ENCODE results near the gene HTT.
"Not testable (repeated sequence)": the region's sequence is repeated elsewhere in the genome, so short reads cannot be mapped to it uniquely, and the experiment has no call there.

The HTT gene

GRCh38 chr4:3046623-3047022 is 27.9 kb upstream of the HTT start:
- DNase-seq: no peak

DNA sequence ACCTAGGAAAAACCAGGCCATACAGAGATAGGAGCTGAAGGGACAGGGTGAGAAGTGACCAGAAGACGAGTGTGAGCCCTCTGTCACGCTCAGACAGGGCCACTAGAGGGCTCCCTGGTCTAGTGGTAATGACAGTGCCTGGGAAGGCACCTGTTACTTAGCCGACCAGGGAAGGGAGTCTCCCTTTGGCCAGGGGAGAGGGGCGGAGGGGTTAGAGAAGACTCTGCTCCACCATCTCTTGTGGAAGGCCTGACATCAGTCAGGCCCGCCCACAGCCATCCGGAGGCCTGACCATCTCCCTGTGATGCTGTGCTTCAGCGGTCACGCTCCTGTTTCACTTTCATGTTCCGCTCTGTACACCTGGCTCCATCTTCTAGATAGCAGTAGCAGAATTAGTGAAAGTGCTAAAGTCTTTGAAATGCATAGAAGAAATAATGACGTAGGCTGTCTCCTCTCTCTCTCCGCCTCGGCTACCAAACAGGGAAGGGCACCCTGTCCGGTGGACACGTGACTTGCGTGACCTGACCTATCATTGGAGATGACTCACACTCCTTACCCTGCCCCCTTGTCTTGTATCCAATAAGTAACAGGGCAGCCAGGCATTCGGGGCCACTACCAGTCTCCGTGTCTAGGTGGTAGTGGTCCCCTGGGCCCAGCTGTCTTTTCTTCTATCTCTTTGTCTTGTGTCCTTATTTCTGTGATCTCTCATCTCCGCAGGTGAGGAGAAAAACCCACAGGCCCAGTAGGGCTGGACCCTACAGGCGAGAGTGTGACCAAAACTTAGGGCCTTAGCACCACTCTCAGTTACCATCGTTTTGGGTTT is 26.8 kb upstream of the HTT start:
- DNase-seq: no peak

- DNase-seq: not testable (repeated sequence)
These were observed 23.2 kb upstream of the HTT start for GRCh38 chr4:3051141-3051897.

GRCh38 chr4:3054169-3054759 is 20.2 kb upstream of the HTT start:
- no peak for DNase-seq

DNA sequence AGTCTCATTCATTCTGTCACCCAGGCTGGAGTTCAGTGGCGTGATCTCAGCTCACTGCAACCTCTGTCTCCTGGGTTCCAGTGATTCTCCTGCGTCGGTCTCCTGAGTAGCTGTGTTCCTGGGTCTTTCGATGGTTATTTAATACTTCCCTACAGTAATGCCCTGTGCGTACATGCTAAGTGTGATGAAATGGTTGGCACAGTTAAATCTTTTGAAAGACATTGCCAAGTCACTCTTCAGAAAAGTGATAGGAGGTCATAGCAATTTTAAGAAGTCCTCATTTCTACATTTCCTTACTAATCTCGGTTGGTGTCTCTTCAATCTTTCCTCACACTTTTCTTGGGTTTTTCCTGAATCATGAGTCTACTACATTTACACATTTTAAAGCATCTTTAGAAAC is 14.5 kb upstream of the HTT start:
- DNase-seq: no peak

GRCh38 chr4:3060946-3061345 is 13.5 kb upstream of the HTT start:
- DNase-seq: no peak

GRCh38 chr4:3062471-3062870 is 12.0 kb upstream of the HTT start:
- DNase-seq: no peak

DNA sequence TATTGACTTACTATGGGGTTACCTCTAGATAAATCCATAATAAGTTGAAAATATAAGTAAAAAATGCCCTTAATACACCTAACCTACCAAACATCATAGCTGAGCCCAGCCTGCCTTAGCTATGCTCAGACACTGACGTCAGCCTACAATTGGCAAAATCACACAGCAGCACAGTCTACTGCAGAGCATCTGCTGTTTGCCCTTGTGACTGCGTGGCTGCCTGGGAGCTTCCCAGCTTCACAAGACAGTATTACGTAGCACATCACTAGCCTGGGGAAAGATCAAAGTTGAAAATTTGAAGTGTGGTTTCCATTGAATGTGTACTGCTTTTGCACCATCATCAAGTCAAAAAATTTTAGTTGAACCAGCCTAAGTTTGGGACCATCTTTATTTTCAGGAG is 8.9 kb upstream of the HTT start:
- no peak for DNase-seq

DNA sequence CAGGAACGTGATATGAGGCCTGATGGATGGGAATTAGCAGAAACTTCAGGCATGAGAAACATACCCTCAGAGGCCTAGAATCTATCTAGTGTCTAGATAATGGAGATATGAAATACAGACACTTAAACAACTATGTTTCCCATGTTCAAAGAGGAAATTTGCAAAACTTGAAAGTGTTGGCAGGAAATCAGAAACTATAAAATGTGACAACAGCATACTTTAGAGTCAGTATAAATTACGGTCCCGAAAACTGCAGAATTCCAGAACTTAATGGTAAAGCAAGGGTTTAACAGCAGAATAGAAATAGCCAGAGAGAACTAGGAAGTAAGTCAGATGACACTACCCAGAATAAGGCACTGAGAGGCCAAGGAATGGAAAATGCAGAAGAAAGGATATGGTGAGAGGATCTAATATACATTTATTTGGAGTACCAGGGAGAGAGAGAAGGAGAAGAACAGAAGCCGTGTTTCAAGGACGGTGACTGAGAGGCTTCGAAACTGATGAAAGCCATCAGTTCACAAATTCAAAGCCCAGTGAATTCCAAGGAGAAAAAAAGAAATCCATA is 7.6 kb upstream of the HTT start:
- DNase-seq: no peak

- no peak for DNase-seq
These were observed 6.9 kb upstream of the HTT start for GRCh38 chr4:3067473-3068001.

- no peak for DNase-seq
These were observed 4.8 kb upstream of the HTT start for GRCh38 chr4:3069661-3070199.

DNA sequence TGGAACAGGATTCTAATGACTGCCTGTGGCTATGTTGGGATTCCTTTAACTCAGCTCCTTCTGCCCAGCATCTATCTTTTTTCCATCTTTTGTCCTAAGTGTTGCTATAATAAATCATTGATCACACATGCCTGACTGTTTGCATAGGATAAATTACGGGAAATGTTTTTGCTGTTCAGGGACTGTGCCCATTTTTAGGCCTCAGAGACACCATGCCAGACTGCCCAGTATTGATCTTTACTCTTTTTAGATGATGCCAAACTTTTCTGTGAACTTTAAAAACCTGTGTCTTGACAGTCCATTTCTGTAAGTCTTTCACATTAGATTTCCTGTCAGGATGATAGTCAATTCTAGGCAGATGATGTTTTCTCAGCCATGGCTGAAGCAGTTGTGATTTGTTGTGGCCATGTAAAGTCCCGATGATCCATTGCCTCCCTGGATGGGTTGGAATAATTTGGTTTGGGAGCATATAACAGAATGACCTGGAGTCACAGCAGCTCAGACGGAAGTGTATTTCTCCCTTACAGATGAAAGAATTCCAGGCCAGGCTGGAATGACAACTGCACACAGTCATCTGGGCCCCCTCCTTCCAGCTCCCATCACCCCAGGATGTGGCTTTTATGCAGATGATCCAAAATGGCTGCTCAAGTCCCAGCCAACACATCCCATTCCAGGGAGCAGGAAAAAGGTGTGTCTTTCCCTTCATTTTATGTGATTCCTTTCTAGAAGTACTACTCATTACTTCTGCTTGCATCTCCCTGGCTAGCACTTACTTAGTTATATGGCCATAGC is 3.6 kb upstream of the HTT start:
- DNase-seq: no peak

DNA sequence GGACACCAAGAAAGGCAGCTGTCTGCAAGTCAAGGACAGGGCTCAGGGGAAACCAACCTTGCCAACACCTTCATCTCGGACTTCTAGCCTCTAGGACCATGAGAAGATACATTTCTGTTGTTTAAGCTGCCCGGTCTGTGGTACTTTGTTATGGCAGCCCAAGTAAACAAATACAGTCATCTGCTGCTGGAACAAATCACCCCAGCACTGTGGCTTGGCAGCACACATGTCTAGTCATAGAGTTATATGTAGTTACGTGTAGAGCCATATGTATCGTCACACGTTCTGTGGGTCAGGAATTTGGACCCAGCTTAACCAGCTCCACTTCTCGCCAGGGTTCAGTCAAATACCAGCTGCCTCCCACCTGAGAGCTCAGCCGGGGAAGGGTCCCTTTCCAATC is 2.7 kb upstream of the HTT start:
- no peak for DNase-seq

GRCh38 chr4:3073158-3074077 is 1.1 kb upstream of the HTT start:
- peak; percentile 33 for DNase-seq

DNA sequence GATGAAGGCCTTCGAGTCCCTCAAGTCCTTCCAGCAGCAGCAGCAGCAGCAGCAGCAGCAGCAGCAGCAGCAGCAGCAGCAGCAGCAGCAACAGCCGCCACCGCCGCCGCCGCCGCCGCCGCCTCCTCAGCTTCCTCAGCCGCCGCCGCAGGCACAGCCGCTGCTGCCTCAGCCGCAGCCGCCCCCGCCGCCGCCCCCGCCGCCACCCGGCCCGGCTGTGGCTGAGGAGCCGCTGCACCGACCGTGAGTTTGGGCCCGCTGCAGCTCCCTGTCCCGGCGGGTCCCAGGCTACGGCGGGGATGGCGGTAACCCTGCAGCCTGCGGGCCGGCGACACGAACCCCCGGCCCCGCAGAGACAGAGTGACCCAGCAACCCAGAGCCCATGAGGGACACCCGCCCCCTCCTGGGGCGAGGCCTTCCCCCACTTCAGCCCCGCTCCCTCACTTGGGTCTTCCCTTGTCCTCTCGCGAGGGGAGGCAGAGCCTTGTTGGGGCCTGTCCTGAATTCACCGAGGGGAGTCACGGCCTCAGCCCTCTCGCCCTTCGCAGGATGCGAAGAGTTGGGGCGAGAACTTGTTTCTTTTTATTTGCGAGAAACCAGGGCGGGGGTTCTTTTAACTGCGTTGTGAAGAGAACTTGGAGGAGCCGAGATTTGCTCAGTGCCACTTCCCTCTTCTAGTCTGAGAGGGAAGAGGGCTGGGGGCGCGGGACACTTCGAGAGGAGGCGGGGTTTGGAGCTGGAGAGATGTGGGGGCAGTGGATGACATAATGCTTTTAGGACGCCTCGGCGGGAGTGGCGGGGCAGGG is 568 bp downstream of the HTT start:
- peak; percentile 80 for DNase-seq

GRCh38 chr4:3075652-3075981 is 1.1 kb downstream of the HTT start:
- no peak for DNase-seq

GRCh38 chr4:3077796-3078195 is 3.3 kb downstream of the HTT start:
- DNase-seq: no peak

- no peak for DNase-seq
These were observed 5.2 kb downstream of the HTT start for GRCh38 chr4:3079694-3080123.

- DNase-seq: no peak
These were observed 8.5 kb downstream of the HTT start for GRCh38 chr4:3082925-3083515.

- no peak for DNase-seq
These were observed 9.3 kb downstream of the HTT start for GRCh38 chr4:3083732-3084131.

Measured in left hindlimb (tissue), 1 donor.